Colonic mucosa (tissue), 4 donors: ENCODE data around the gene SLC13A1. TPM values are rescaled to one million over a fixed set of nuclear protein-coding genes. Genes with fewer than 3 reads are reported as not detected.

Experiments used
- DNase-seq: peaks from one replicate; pipeline ENCODE4 v3.0.0-alpha.2; 2020
- H3K27ac ChIP-seq: fragments of 200-600 bp; one replicate; pipeline ENCODE4 v1.8.0; 2021
- H3K27me3 ChIP-seq: fragments of 200-600 bp; one replicate; pipeline ENCODE4 v1.8.0; 2021
- H3K36me3 ChIP-seq: fragments of 200-600 bp; one replicate; pipeline ENCODE4 v1.8.0; 2021
- H3K4me1 ChIP-seq: fragments of 200-600 bp; one replicate; pipeline ENCODE4 v1.8.0; 2021; ENCODE audit warnings: mild to moderate bottlenecking
- H3K4me3 ChIP-seq: fragments of 200-600 bp; one replicate; pipeline ENCODE4 v1.8.0; 2021
- H3K9ac ChIP-seq, 2 donors: one replicate each; pipeline ENCODE4 v1.7.0; 2013; ENCODE audit warnings: control low read depth in 2 of 2, low read depth in 2 of 2, low read length in 2 of 2
- H3K9me3 ChIP-seq: fragments of 200-600 bp; one replicate; pipeline ENCODE4 v1.8.0; 2021
- intact Hi-C: fragments of 100-400 bp; cut with DNase I; formaldehyde crosslinking; loops from one replicate; pipeline ENCODE4 v1.14.1; 2022
- total RNA-seq, 2 donors: library from RNA; stranded (reverse); fragmentation: NEBNext Ultra II Directional in 1 of 2; extraction: Animal tissue kit (Norgen Biotek cat#: 25700) in 1 of 2; gene quantifications; one replicate each; pipeline ENCODE4 v1.2.1, GENCODE V29; 2021
- TF ChIP-seq, protein P1 (sequence below): fragments of 200-600 bp; IDR thresholded peaks from one replicate; pipeline ENCODE4 v1.8.0; 2022; ENCODE audit warnings: antibody characterized with exemption, mild to moderate bottlenecking
- donor health status: healthy.
- donor health status: DM: no; HTN: no; CAD: no.
- donor health status: DM: no; HTN: no; CAD: no.

SLC13A1 gene
- total RNA-seq, 2 donors from 2014 or later: 0.32 to 0.40 TPM

- intact Hi-C loops: no loop called here
These were observed 120.7 kb downstream of the SLC13A1 start for GRCh38 chr7:123079021-123079420.

GRCh38 chr7:123075838-123076467, 123.8 kb downstream of the SLC13A1 start:
- no peak for DNase-seq
- no peaks in the 10 kb centered on the region for H3K9me3 ChIP-seq
- H3K36me3 ChIP-seq: no peaks in the 10 kb centered on the region
- H3K27ac ChIP-seq: no peak overlapping the region
- TF ChIP-seq, protein P1, sequence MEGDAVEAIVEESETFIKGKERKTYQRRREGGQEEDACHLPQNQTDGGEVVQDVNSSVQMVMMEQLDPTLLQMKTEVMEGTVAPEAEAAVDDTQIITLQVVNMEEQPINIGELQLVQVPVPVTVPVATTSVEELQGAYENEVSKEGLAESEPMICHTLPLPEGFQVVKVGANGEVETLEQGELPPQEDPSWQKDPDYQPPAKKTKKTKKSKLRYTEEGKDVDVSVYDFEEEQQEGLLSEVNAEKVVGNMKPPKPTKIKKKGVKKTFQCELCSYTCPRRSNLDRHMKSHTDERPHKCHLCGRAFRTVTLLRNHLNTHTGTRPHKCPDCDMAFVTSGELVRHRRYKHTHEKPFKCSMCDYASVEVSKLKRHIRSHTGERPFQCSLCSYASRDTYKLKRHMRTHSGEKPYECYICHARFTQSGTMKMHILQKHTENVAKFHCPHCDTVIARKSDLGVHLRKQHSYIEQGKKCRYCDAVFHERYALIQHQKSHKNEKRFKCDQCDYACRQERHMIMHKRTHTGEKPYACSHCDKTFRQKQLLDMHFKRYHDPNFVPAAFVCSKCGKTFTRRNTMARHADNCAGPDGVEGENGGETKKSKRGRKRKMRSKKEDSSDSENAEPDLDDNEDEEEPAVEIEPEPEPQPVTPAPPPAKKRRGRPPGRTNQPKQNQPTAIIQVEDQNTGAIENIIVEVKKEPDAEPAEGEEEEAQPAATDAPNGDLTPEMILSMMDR: no peak
- H3K4me1 ChIP-seq: no peaks in the 10 kb centered on the region
- intact Hi-C loops: no loop called here
- H3K4me3 ChIP-seq: no peak overlapping the region
- H3K27me3 ChIP-seq: no peaks in the 10 kb centered on the region
- no peak overlapping the region for H3K9ac ChIP-seq

More at GRCh38 chr7:123079021-123079420, 120.7 kb downstream of the SLC13A1 start:
- H3K36me3 ChIP-seq: no peaks in the 10 kb centered on the region
- no peaks in the 10 kb centered on the region for H3K4me1 ChIP-seq
- no peak overlapping the region for H3K27ac ChIP-seq
- H3K27me3 ChIP-seq: no peaks in the 10 kb centered on the region
- TF ChIP-seq, protein P1: no peak
- H3K9me3 ChIP-seq: no peaks in the 10 kb centered on the region
- no peak overlapping the region for H3K9ac ChIP-seq
- DNase-seq: no peak
- H3K4me3 ChIP-seq: no peak overlapping the region

- intact Hi-C loops: no loop called here
- Histone ChIP-seq H3K9ac (no peak overlapping the region), H3K36me3 (no peaks in the 10 kb centered on the region), H3K27me3 (no peaks in the 10 kb centered on the region), H3K4me1 (no peaks in the 10 kb centered on the region), H3K4me3 (no peak overlapping the region), H3K27ac (no peak overlapping the region), H3K9me3 (no peaks in the 10 kb centered on the region)
- no peak for DNase-seq
- TF ChIP-seq, protein P1: no peak
These were observed 129.0 kb downstream of the SLC13A1 start for GRCh38 chr7:123070702-123071286.

- TF ChIP-seq, protein P1: no peak
- no peak for DNase-seq
These were observed 132.0 kb downstream of the SLC13A1 start for GRCh38 chr7:123067814-123068213.

More at GRCh38 chr7:123067814-123068213, 132.0 kb downstream of the SLC13A1 start:
- H3K9me3 ChIP-seq: no peaks in the 10 kb centered on the region
- no peak overlapping the region for H3K4me3 ChIP-seq
- no peaks in the 10 kb centered on the region for H3K4me1 ChIP-seq
- no peak overlapping the region for H3K27ac ChIP-seq
- no peak overlapping the region for H3K9ac ChIP-seq
- intact Hi-C loops: no loop called here
- H3K36me3 ChIP-seq: no peaks in the 10 kb centered on the region
- no peaks in the 10 kb centered on the region for H3K27me3 ChIP-seq

Other genes with a start within 250 kb of the SLC13A1 start
- gene TAS2R16, start 204.3 kb downstream of the SLC13A1 start, total RNA-seq: not detected